H1 (cell line): ENCODE measurements around the gene SHISA8. TPM values are rescaled to one million over a fixed set of nuclear protein-coding genes. Genes with fewer than 3 reads are reported as not detected.

Source experiments
- CTCF ChIA-PET: fragments of 300-600 bp; sonication (Branson Sonifier 250); formaldehyde crosslinking; loops from one replicate; lab custom pipeline; 2021; ENCODE audit not compliant: partially characterized antibody; lab: Charles Lee
- POLR2A ChIA-PET: fragments of 300-600 bp; sonication (Branson Sonifier 250); formaldehyde crosslinking; loops from one replicate; lab custom pipeline; 2021; ENCODE audit warnings: inconsistent platforms; ENCODE audit not compliant: partially characterized antibody; lab: Charles Lee
- DNase-seq, 2 experiments: peaks; one replicate each; pipeline versions ENCODE4 v3.0.0 to v3.0.0-alpha.2; 2010 to 2022; ENCODE audit warnings: low spot score in 2 of 2, low read depth in 1 of 2, mixed read lengths in 1 of 2
- FAIRE-seq: peaks from 2 replicates; lab custom pipeline; 2011; peaks lifted over from hg19 to GRCh38; lab: Jason Lieb, UNC
- H2AFZ ChIP-seq: 2 replicates; pipeline ENCODE4 v1.8.1; 2012; ENCODE audit warnings: low read length, inconsistent platforms
- H2AK5ac ChIP-seq: 2 replicates; pipeline ENCODE4 v1.6.1; 2013; ENCODE audit warnings: low read depth, low read length
- H2BK120ac ChIP-seq: replicated peaks from 2 replicates; pipeline ENCODE3; 2013; ENCODE audit warnings: low read depth, low read length, inconsistent platforms
- H2BK12ac ChIP-seq: 2 replicates; pipeline ENCODE4 v1.6.1; 2013; ENCODE audit warnings: low read depth, low read length
- H2BK15ac ChIP-seq: 2 replicates; pipeline ENCODE4 v1.6.1; 2013; ENCODE audit warnings: low read length
- H2BK20ac ChIP-seq: 2 replicates; pipeline ENCODE4 v1.6.1; 2013; ENCODE audit warnings: low read length
- H2BK5ac ChIP-seq: 2 replicates; pipeline ENCODE4 v1.6.1; 2013; ENCODE audit warnings: low read depth, low read length
- H3K14ac ChIP-seq: 2 replicates; pipeline ENCODE4 v1.6.1; 2013; ENCODE audit warnings: inconsistent platforms; ENCODE audit not compliant: insufficient read length
- H3K18ac ChIP-seq: 2 replicates; pipeline ENCODE4 v1.6.1; 2013; ENCODE audit warnings: low read length; ENCODE audit errors: extremely low read depth
- H3K23ac ChIP-seq: 2 replicates; pipeline ENCODE4 v1.6.1; 2013; ENCODE audit warnings: inconsistent platforms; ENCODE audit not compliant: insufficient read length
- H3K23me2 ChIP-seq: 2 replicates; pipeline ENCODE4 v1.6.1; 2013; ENCODE audit warnings: low read depth, low read length
- H3K27ac ChIP-seq: 2 replicates; pipeline ENCODE4 v1.6.1; 2011; ENCODE audit warnings: low read depth, low read length, inconsistent platforms
- H3K27me3 ChIP-seq, 4 experiments: replicated peaks in 1 of 4; 1 replicate in 1 of 4; 2 replicates in 3 of 4; pipeline versions ENCODE4 v1.6.1 to v1.8.1; 2011 to 2013; ENCODE audit warnings: low read length in 3 of 4, mild to moderate bottlenecking in 3 of 4, inconsistent platforms in 2 of 4, mixed read lengths in 2 of 4, moderate library complexity in 1 of 4; ENCODE audit not compliant: control insufficient read depth in 3 of 4, insufficient read depth in 3 of 4; ENCODE audit errors: extremely low read depth in 1 of 4
- H3K36me3 ChIP-seq, 4 experiments: 2 replicates each; pipeline versions ENCODE4 v1.6.1 to v1.8.1; 2011 to 2013; ENCODE audit warnings: mild to moderate bottlenecking in 4 of 4, low read length in 3 of 4, moderate library complexity in 2 of 4, control low read depth in 1 of 4, inconsistent platforms in 1 of 4; ENCODE audit not compliant: insufficient read depth in 4 of 4, control insufficient read depth in 2 of 4
- H3K4ac ChIP-seq: replicated peaks from 2 replicates; pipeline ENCODE3; 2013; ENCODE audit warnings: low read length, low read depth, mixed read lengths, inconsistent platforms; ENCODE audit not compliant: insufficient read length
- H3K4me1 ChIP-seq, 4 experiments: replicated peaks in 1 of 4; 1 replicate in 1 of 4; 2 replicates in 3 of 4; pipeline versions ENCODE4 v1.6.1 to v1.8.1; 2011 to 2013; ENCODE audit warnings: low read length in 3 of 4, inconsistent platforms in 2 of 4, mixed read lengths in 1 of 4; ENCODE audit not compliant: insufficient read depth in 4 of 4, control insufficient read depth in 3 of 4
- H3K4me2 ChIP-seq, 2 experiments: 2 replicates each; pipeline versions ENCODE4 v1.6.1 to v1.8.1; 2011 to 2013; ENCODE audit warnings: low read depth in 2 of 2, low read length in 2 of 2, control low read depth in 1 of 2, inconsistent platforms in 1 of 2, mild to moderate bottlenecking in 1 of 2; ENCODE audit not compliant: insufficient read depth in 1 of 2
- H3K4me3 ChIP-seq, 4 experiments: fragments of 200-600, 300-600 bp in 1 of 4; sonication (generic), shearing (Covaris generic), sonication (Bioruptor Twin) in 1 of 4; 2 replicates each; pipeline versions ENCODE4 v1.5.1 to v1.8.1; 2011 to 2016; ENCODE audit warnings: low read length in 4 of 4, low read depth in 3 of 4, control low read depth in 2 of 4, inconsistent platforms in 2 of 4, mild to moderate bottlenecking in 2 of 4, mixed read lengths in 1 of 4, moderate library complexity in 1 of 4; ENCODE audit not compliant: insufficient read depth in 2 of 4; ENCODE audit errors: extremely low read depth in 1 of 4
- H3K56ac ChIP-seq: replicated peaks from 2 replicates; pipeline ENCODE3; 2013; ENCODE audit warnings: low read depth, mild to moderate bottlenecking, mixed read lengths, low read length, inconsistent platforms; ENCODE audit not compliant: insufficient read length
- H3K79me1 ChIP-seq: 2 replicates; pipeline ENCODE4 v1.6.1; 2013; ENCODE audit warnings: low read depth, low read length, control low read depth
- H3K79me2 ChIP-seq, 2 experiments: 2 replicates each; pipeline versions ENCODE4 v1.6.1 to v1.8.1; 2012 to 2013; ENCODE audit warnings: low read length in 2 of 2, mild to moderate bottlenecking in 2 of 2, inconsistent platforms in 1 of 2; ENCODE audit not compliant: insufficient read depth in 2 of 2, control insufficient read depth in 1 of 2
- H3K9ac ChIP-seq, 4 experiments: replicated peaks in 1 of 4; 1 replicate in 1 of 4; 2 replicates in 3 of 4; pipeline versions ENCODE4 v1.6.1 to v1.8.1; 2011 to 2013; ENCODE audit warnings: low read depth in 3 of 4, low read length in 3 of 4, control low read depth in 2 of 4, mild to moderate bottlenecking in 2 of 4, moderate library complexity in 2 of 4, inconsistent platforms in 1 of 4; ENCODE audit errors: extremely low read depth in 1 of 4
- H3K9me3 ChIP-seq, 2 experiments: 2 replicates each; pipeline versions ENCODE4 v1.6.1 to v1.8.1; 2012 to 2013; ENCODE audit warnings: mild to moderate bottlenecking in 2 of 2, moderate library complexity in 2 of 2, control low read depth in 1 of 2, inconsistent platforms in 1 of 2, low read depth in 1 of 2, low read length in 1 of 2, mixed read lengths in 1 of 2; ENCODE audit not compliant: insufficient read depth in 2 of 2
- H4K20me1 ChIP-seq, 2 experiments: replicated peaks in 1 of 2; 2 replicates each; pipeline versions ENCODE3 to v1.8.1; 2011 to 2013; ENCODE audit warnings: inconsistent platforms in 2 of 2, low read length in 2 of 2, mild to moderate bottlenecking in 1 of 2; ENCODE audit not compliant: insufficient read depth in 2 of 2, control insufficient read depth in 1 of 2
- H4K5ac ChIP-seq: 2 replicates; pipeline ENCODE4 v1.6.1; 2013; ENCODE audit warnings: low read length, low read depth, mixed read lengths, inconsistent platforms; ENCODE audit not compliant: insufficient read length
- H4K8ac ChIP-seq: 2 replicates; pipeline ENCODE4 v1.8.0; 2013; ENCODE audit warnings: mild to moderate bottlenecking, moderate library complexity, low read length, inconsistent platforms; ENCODE audit not compliant: insufficient read depth; ENCODE audit errors: extremely low read depth
- H4K91ac ChIP-seq: replicated peaks from 2 replicates; pipeline ENCODE3; 2013; ENCODE audit warnings: low read length, mixed read lengths, inconsistent platforms; ENCODE audit not compliant: insufficient read length
- ATF2 ChIP-seq: IDR thresholded peaks from 2 replicates; pipeline ENCODE4 v1.6.1; 2012; ENCODE audit warnings: low read length, inconsistent platforms
- CTBP2 ChIP-seq: IDR thresholded peaks from 2 replicates; pipeline ENCODE4 v1.7.0; 2011; ENCODE audit warnings: borderline replicate concordance, mild to moderate bottlenecking, moderate library complexity, mixed read lengths, low read length; ENCODE audit not compliant: insufficient read depth, insufficient read length
- RXRA ChIP-seq: IDR thresholded peaks from 2 replicates; pipeline ENCODE4 v1.6.1; 2011; ENCODE audit warnings: low read depth, mild to moderate bottlenecking, low read length, moderate library complexity; ENCODE audit not compliant: insufficient read depth
- SP1 ChIP-seq: IDR thresholded peaks from 2 replicates; pipeline ENCODE4 v1.6.1; 2011; ENCODE audit warnings: low read depth, low read length
- SP4 ChIP-seq: IDR thresholded peaks from 2 replicates; pipeline ENCODE4 v1.6.1; 2012; ENCODE audit warnings: low read length, inconsistent platforms
- SUZ12 ChIP-seq: fragments of 200-600 bp; sonication (generic); IDR thresholded peaks from 2 replicates; pipeline ENCODE4 v1.6.1; 2012; ENCODE audit warnings: mild to moderate bottlenecking, inconsistent platforms, low read length, moderate library complexity, mixed read lengths
- TBP ChIP-seq: IDR thresholded peaks from 2 replicates; pipeline ENCODE4 v1.6.1; 2011; ENCODE audit warnings: low read depth, low read length, improper control_type of control experiment
- TCF12 ChIP-seq: IDR thresholded peaks from 2 replicates; pipeline ENCODE4 v1.6.1; 2011; ENCODE audit warnings: low read depth, mild to moderate bottlenecking, low read length
- ZNF274 ChIP-seq: IDR thresholded peaks from 2 replicates; pipeline ENCODE4 v1.7.0; 2012; ENCODE audit warnings: low read length, borderline replicate concordance; ENCODE audit errors: extremely low read depth
- WGBS, 2 experiments: shearing (Covaris generic) in 1 of 2; methylation state at CpG; one replicate each; pipeline versions ENCODE4 v1.1.6 to v1.1.7; 2013 to 2015; ENCODE audit warnings: low lambda C conversion rate in 2 of 2, mixed read lengths in 2 of 2, inconsistent platforms in 1 of 2, low coverage in 1 of 2, missing lambda C conversion rate in 1 of 2; ENCODE audit not compliant: insufficient replicate concordance in 2 of 2, insufficient coverage in 1 of 2, insufficient read length in 1 of 2; ENCODE audit errors: extremely low coverage in 1 of 2, missing lambda C conversion rate in 1 of 2; 5-methylcytosine and 5-hydroxymethylcytosine counted together
- polyA plus RNA-seq, 7 experiments: library from polyadenylated mRNA; depleted of rRNA in 3 of 7; stranded (reverse) in 5 of 7; unstranded in 2 of 7; fragments of >200 nt in 5 of 7; fragments of 200-250 nt in 2 of 7; gene quantifications; 1 replicate in 5 of 7; 2 replicates in 1 of 7; 4 replicates in 1 of 7; pipeline versions ENCODE4 v1.2.1 to v1.2.3, GENCODE V29; 2011 to 2013; ENCODE audit warnings: missing spikeins in 2 of 7, mixed read lengths in 2 of 7
- total RNA-seq: library from RNA; stranded (reverse); fragmentation: NEBNext Ultra II Directional; extraction: Animal tissue kit (Norgen Biotek cat#: 25700); gene quantifications from 2 replicates; pipeline ENCODE4 v1.2.1, GENCODE V29; 2021
- TF ChIP-seq, protein P1 (sequence below): IDR thresholded peaks from 2 replicates; pipeline ENCODE4 v1.6.1; 2012; ENCODE audit warnings: inconsistent platforms

Gene SHISA8
- total and polyA plus RNA-seq, 2 of the 8 experiments (the other 6 are each of a cell fraction or from before 2014, with no cell fraction given) = 0.14 to 0.89 TPM

GRCh38 chr22:41876275-41876674, 38.6 kb downstream of the SHISA8 start:
- H2BK15ac ChIP-seq = no peak overlapping the region
- peaks cover 37 to 82% (median 68%) of the 10 kb centered on the region in 4 experiments for H3K36me3 ChIP-seq
- 86% methylated on average over 3 of the region's 3 CpGs; no CpG with 5 or more reads in 1 of the 2 experiments for WGBS, 2 experiments

More at GRCh38 chr22:41876275-41876674, 38.6 kb downstream of the SHISA8 start:
- H3K4ac ChIP-seq = no peak overlapping the region
- H3K4me3 ChIP-seq = no peak overlapping the region
- no peaks in the 10 kb centered on the region for H3K23me2 ChIP-seq
- no peaks in the 10 kb centered on the region for H3K27me3 ChIP-seq
- no peak overlapping the region for H3K14ac ChIP-seq
- FAIRE-seq (no peak), DNase-seq (no peak)
- no peak overlapping the region for H2AFZ ChIP-seq
- no peak overlapping the region for H3K9ac ChIP-seq
- H2BK5ac ChIP-seq = no peak overlapping the region
- H4K8ac ChIP-seq = no peak overlapping the region
- H2BK20ac ChIP-seq = no peak overlapping the region
- no peak overlapping the region for H3K27ac ChIP-seq
- POLR2A ChIA-PET = interaction anchor here (1.0 kb wide), 1 partner anchor 9 kb away, joined by 4 read pairs; no protein-coding TSS in a partner anchor
- H3K4me2 ChIP-seq = no peak overlapping the region
- no peak overlapping the region for H3K18ac ChIP-seq
- H4K5ac ChIP-seq = no peak overlapping the region
- CTCF ChIA-PET = no interaction called here
- H2BK12ac ChIP-seq = no peak overlapping the region
- H3K56ac ChIP-seq = no peak overlapping the region
- H3K23ac ChIP-seq = no peak overlapping the region
- H3K9me3 ChIP-seq = no peaks in the 10 kb centered on the region
- H3K79me2 ChIP-seq = no peaks in the 10 kb centered on the region
- H3K4me1 ChIP-seq = no peaks in the 10 kb centered on the region
- H4K20me1 ChIP-seq = peaks cover 2 to 3% of the 10 kb centered on the region in 2 experiments
- no peak overlapping the region for H4K91ac ChIP-seq
- TF ChIP-seq SP1 (no peak), ATF2 (no peak), TCF12 (no peak), RXRA (no peak), SUZ12 (no peak), CTBP2 (no peak), TBP (no peak), ZNF274 (no peak), SP4 (no peak)
- TF ChIP-seq, protein P1, sequence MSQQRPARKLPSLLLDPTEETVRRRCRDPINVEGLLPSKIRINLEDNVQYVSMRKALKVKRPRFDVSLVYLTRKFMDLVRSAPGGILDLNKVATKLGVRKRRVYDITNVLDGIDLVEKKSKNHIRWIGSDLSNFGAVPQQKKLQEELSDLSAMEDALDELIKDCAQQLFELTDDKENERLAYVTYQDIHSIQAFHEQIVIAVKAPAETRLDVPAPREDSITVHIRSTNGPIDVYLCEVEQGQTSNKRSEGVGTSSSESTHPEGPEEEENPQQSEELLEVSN = no peak
- H3K79me1 ChIP-seq = no peaks in the 10 kb centered on the region; the same call in 1 of the 2 replicates
- H2AK5ac ChIP-seq = no peak overlapping the region
- H2BK120ac ChIP-seq = no peak overlapping the region
